ENCODE data around the gene DHX36.

Gene DHX36

DNA sequence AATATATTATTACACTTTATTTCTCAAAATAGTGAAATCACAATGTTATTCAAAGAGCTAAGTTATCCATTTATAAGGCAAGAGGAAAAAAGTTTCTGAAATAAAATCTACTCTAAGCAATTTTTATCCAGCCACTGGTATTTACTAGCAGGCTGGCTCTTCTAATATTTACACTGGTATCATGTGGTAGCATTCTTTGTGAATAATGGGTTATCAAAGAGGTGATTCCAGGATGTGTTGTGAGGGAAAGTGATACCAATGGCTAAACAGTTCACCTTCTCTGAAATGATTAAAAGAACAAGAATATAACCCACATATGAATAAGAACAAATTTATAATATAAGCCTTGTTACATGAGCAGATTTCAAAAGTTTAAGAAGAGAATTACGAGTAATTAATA lies 44.1 kb downstream of the DHX36 start:
- DNase-seq (ENCODE audit: low read depth in 3 of 3): no peak

- no peak for DNase-seq (ENCODE audit: low read depth in 3 of 3)
Observed at GRCh38 chr3:154275965-154276364, 48.3 kb downstream of the DHX36 start.

GRCh38 chr3:154275292-154275691 lies 49.0 kb downstream of the DHX36 start:
- no peak for DNase-seq (ENCODE audit: low read depth in 3 of 3)

DNA sequence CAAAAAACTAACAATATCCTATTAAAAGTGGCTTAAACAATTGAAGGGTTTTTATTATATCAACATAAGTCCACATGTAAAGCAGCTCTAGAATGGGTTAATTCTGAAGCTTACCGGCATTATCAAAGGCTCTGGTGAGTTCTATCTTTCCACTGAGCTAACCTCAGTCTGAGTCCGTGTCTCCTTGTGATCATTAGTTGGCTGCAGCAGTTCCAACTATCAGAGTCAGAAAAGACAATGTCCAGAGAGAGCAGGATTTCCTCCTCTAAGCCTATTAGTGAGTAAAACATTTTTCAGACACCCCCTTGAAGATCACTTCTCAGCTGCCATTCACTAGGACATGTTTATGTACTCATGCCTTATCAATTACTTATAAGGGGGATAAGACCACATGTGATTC lies 49.9 kb downstream of the DHX36 start:
- no peak for DNase-seq (ENCODE audit: low read depth in 3 of 3)

GRCh38 chr3:154273381-154273780 lies 50.9 kb downstream of the DHX36 start:
- DNase-seq (ENCODE audit: low read depth in 3 of 3): no peak

DNA sequence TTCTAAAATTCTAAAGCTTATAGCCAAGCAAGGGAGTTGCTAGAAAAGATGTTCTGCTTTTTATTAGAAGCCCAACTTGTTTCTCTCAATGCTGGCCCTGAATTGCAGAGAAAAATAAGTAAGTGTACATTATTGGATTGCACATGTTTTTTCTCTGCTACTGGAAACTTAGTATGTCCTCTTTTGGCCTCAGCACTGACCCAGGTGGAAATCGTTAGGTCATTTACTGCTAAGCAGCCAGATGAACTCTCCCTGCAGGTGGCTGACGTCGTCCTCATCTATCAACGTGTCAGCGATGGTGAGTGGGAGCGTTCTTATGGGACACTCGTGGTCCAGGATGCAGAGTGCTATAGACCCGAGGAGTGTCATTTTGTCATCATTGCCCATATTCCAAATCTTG lies 69.8 kb downstream of the DHX36 start:
- no peak for DNase-seq (ENCODE audit: low read depth in 3 of 3)

DNA sequence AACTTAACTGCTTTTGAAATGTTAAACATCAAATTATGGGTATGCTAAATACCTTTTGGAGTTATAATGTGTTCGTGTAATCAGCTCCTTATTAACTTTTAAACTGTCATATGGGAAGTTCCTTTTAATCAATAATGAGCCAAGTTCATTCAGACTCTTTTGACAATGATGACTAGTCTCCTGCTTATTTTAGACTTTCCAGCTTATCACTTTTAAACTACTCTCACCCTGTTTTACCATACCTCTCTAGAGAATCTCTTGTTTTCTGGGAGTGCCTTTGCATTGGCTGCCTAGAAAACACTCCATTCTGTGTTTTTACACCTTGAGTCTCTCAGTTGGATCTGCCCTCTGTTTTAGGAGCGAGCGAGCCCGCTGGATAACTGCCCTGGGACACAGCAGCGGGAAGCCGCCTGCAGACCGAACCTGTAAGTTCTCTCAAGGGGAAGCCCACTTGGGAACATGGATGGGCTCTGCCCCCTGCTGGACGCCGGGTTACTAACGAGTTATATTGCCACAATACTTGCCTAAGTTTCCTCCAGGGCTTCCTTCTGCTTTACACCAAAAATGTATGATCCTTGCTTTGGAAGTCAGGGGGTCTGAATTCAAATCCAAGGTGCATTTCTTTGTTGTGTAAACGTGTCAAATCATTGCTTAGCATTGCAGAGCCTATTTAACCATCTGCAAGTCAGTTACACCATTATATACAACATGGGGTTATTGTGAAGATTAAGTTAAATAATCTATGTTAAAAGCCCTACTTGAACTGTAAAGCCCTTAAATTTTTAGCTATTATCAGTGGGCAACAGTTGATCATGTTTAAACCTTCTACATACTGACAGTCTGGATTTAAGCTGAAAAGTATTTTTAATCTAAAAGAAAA lies 71.3 kb downstream of the DHX36 start:
- DNase-seq (ENCODE audit: low read depth in 3 of 3): peak; percentile 54 to 57 (median 54)

GRCh38 chr3:154251610-154252009 lies 72.7 kb downstream of the DHX36 start:
- no peak for DNase-seq (ENCODE audit: low read depth in 3 of 3)

DNA sequence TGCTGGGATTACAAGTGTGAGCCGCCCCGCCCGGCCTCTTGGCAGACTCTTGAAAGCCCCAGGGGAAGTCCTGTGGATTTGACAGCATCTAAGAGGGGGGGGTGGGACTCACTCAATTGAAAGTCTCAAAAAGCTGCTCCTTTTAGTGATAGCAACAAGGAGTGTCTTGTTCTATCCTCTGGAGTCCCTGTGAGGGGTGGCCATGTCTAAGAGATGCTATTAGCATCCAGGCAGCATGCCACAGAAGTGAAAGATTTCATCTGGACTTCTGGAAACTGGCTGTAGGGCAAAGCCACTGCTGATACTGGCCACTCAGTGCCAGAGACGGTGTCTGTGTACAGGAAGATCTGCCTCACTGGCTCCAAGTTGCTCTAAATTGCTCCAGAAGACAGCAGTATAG lies 74.0 kb downstream of the DHX36 start:
- no peak for DNase-seq (ENCODE audit: low read depth in 3 of 3)

DNA sequence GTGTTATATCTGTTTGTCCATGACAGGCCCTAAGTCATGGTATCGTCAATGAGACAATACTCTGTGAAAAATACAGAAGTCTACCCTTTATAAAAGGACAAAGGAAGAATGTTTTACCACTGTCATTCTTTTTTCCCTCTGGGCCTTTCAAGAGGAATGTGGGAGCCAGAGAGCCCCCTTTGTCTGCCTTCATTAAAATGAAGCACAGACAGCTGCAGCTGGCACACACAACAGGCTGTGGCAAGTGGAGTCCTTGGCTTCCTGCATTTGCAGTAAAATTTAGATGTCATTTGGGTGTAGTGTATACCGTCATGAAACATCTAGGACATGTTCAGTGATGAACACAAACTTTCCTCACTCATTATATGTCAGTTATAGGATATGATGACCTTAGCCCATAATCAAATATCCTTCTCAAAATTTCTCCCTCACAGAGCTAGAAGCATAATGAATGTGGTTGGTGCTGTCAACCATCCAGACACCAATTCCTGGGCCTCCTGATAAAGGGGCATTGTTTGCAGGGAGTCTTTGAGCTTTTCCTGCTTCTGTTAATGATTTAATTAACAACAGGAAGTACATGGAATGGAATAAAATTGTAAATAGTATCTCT lies 76.4 kb downstream of the DHX36 start:
- DNase-seq (ENCODE audit: low read depth in 3 of 3): no peak

DNA sequence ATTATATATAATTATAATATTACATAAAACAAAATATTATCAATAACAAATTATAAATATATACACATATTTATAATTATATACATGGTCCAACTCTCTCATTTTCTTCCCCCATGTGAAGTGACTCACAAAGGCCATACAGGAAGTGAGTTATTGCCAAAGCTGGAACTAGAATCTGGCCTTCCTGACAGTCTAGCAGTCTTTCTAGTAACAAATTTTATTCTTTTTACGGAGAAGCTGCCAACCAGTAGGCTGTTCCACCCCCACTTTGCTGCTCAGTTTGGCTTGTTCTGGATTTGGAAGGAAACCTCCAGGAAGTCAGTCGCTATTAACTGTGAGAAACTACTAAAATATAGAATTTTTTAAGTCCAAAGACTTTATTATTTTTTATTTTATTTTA lies 79.6 kb downstream of the DHX36 start:
- no peak for DNase-seq (ENCODE audit: low read depth in 3 of 3)

DNA sequence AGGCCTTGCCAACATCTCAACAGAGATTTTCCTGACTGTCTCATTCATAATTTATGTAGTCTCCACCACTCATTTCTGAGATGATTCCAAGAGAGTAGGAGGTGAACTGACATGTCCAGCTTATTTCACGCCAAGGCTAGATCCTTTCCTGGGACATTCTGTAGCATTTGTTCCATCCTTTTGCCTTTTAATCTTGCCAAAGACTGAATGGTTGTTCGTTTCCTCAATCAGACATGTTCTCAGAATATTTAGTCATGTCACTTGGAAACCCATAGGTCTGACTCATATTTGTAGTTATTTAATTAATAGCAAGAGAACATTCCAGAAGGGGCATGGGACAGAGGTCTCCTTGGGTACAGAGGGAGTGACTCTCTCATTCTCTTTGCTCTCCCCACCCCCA lies 80.9 kb downstream of the DHX36 start:
- DNase-seq (ENCODE audit: low read depth in 3 of 3): no peak

- no peak for DNase-seq (ENCODE audit: low read depth in 3 of 3)
Observed at GRCh38 chr3:154242766-154243165, 81.5 kb downstream of the DHX36 start.

GRCh38 chr3:154241496-154241895 lies 82.8 kb downstream of the DHX36 start:
- no peak for DNase-seq (ENCODE audit: low read depth in 3 of 3)

- DNase-seq (ENCODE audit: low read depth in 3 of 3): no peak
Observed at GRCh38 chr3:154240235-154240634, 84.1 kb downstream of the DHX36 start.

DNA sequence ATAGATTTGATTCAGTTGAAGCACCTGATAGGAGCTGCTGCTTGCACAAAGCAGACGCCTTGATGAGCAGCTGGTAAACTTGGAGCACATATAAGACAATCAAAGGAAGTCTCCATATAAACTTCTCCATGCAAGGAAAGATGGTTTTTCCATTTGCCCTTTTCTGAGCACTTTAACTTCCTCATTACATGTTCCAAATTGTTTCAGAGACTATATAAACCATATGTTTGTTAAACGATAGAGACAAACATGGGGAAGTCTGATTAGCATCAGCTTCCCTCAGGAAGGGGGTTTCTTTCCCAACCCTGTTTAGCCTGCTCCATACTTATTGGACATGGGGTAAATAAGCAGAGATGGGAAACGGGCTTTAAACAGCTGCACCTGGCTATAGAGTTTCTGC lies 88.0 kb downstream of the DHX36 start:
- no peak for DNase-seq (ENCODE audit: low read depth in 3 of 3)

DNA sequence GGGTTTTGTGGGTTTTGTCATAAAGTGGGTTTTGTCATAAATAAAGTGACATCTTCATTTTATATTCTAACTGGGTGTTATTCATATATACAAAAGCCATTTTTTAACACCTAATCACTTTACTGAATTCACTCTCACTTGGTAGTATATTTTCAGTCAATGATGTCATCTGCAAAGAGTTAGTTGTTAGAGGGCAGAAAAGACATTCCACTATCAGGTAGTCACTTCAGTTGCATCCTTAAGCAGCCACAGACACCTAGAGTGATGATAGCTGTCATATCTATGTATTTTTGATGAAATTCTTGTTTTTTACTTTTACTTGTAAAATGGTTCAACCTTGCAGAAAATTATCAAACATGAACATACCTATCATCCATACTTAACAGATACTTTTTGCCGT lies 89.0 kb downstream of the DHX36 start:
- no peak for DNase-seq (ENCODE audit: low read depth in 3 of 3)

DNA sequence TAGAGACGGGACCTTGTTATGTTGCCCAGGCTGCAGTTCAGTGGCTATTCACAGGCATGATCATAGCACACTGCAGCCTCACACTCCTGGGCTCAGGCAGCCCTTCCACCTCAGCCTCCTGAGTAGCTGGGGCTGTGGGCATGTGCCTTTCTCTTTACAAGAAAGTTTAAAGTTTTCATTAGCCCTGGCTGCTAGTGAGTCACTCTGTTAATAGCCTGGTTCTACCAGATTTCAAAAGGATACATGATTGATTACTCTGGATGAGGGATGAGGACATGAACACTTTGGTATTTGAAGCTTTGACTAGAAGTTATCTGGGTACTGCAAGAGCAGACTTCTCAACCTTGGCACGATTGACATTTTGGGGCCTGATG lies 95.1 kb downstream of the DHX36 start:
- DNase-seq (ENCODE audit: low read depth in 3 of 3): no peak

- no peak for DNase-seq (ENCODE audit: low read depth in 3 of 3)
Observed at GRCh38 chr3:154228561-154229216, 95.6 kb downstream of the DHX36 start.

- DNase-seq (ENCODE audit: low read depth in 3 of 3): no peak
Observed at GRCh38 chr3:154227531-154227930, 96.8 kb downstream of the DHX36 start.

GRCh38 chr3:154225536-154225935 lies 98.8 kb downstream of the DHX36 start:
- DNase-seq (ENCODE audit: low read depth in 3 of 3): no peak

DNA sequence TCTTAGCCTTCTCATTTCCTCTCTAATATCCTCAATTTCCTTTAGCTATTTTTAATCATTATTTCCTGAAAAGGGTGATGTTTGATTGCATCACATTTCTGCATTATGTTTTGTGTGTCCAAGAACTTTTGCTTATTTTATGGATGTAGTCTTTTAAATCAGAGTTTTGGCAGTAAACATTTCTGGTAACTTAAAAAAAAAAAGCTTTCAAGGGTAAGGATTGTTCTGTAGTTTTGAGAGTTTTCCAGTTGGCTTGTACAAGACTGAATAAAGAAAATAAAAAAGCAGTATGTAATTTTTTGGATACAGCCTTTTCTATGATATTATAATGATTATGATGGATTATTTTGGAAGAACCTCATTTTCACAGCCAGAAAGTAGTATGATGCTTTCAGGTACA lies 99.4 kb downstream of the DHX36 start:
- no peak for DNase-seq (ENCODE audit: low read depth in 3 of 3)

- no peak for DNase-seq (ENCODE audit: low read depth in 3 of 3)
Observed at GRCh38 chr3:154224366-154224765, 99.9 kb downstream of the DHX36 start.
